HepG2 (cell line): ENCODE results near the gene ZKSCAN1. TPM values are rescaled to one million over a fixed set of nuclear protein-coding genes. Genes with fewer than 3 reads are reported as not detected.

ENCODE experiments used
- ATAC-seq: fragments of 200-7000 bp; cut with Tn5 transposase; 3 replicates; pipeline ENCODE4 v1.9.1; 2020; ENCODE audit warnings: mild to moderate bottlenecking, moderate library complexity
- BruUV-seq: library from RNA; stranded (reverse); fragments of 400-500 nt; replicated peaks from 2 replicates; lab custom pipeline; 2021; lab: Mats Ljungman, UMichigan
- CTCF ChIA-PET: fragments of 300-600 bp; formaldehyde crosslinking; extraction: SDS; loops from one replicate; lab custom pipeline; 2021; ENCODE audit warnings: low total read pairs, inconsistent platforms, low intra/inter-chr PET ratio; lab: Yijun Ruan, JAX
- POLR2A ChIA-PET: fragments of 350-600 bp; sonication (Branson Sonifier 250); formaldehyde crosslinking; loops from one replicate; lab custom pipeline; 2020; ENCODE audit warnings: antibody characterized with exemption, inconsistent platforms; lab: Yijun Ruan, JAX
- DNase-seq: peaks from one replicate; pipeline ENCODE4 v3.0.0-alpha.2; 2015; ENCODE audit warnings: low spot score
- FAIRE-seq: peaks from 3 replicates; lab custom pipeline; 2011; peaks lifted over from hg19 to GRCh38; lab: Jason Lieb, UNC
- H2AFZ ChIP-seq: one replicate; pipeline ENCODE4 v1.6.1; 2011; ENCODE audit warnings: low read length, inconsistent platforms
- H3K27ac ChIP-seq: fragments of 300-600 bp; 3 replicates; pipeline ENCODE4 v1.8.0; 2011; ENCODE audit warnings: mixed run types, mild to moderate bottlenecking, mixed read lengths, low read length, inconsistent platforms; ENCODE audit not compliant: insufficient read depth; ENCODE audit errors: extremely low read length
- H3K27me3 ChIP-seq, 2 experiments: fragments of 200-600 bp in 1 of 2; 2 replicates in 1 of 2; 3 replicates in 1 of 2; pipeline versions ENCODE4 v1.6.0 to v1.8.0; 2011; ENCODE audit warnings: low read length in 2 of 2, mild to moderate bottlenecking in 2 of 2, moderate library complexity in 2 of 2, inconsistent platforms in 1 of 2; ENCODE audit not compliant: insufficient read depth in 2 of 2, control insufficient read depth in 1 of 2
- H3K36me3 ChIP-seq, 2 experiments: fragments of 200-600 bp in 1 of 2; replicated peaks in 1 of 2; 2 replicates in 1 of 2; 3 replicates in 1 of 2; pipeline versions ENCODE4 v1.5.1 to v1.8.0; 2011; ENCODE audit warnings: low read length in 2 of 2, inconsistent platforms in 1 of 2; ENCODE audit not compliant: insufficient read depth in 2 of 2, control insufficient read depth in 1 of 2
- H3K4me1 ChIP-seq: 2 replicates; pipeline ENCODE4 v1.5.1; 2012; ENCODE audit warnings: low read length, inconsistent platforms; ENCODE audit not compliant: insufficient read depth
- H3K4me2 ChIP-seq: 2 replicates; pipeline ENCODE4 v1.6.0; 2011; ENCODE audit warnings: low read depth, low read length, inconsistent platforms
- H3K4me3 ChIP-seq, 3 experiments: fragments of 200-600 bp in 1 of 3; sonication (generic), shearing (Covaris generic) in 1 of 3; replicated peaks in 1 of 3; 2 replicates each; pipeline ENCODE4 v1.5.1; 2011 to 2016; ENCODE audit warnings: low read length in 3 of 3, inconsistent platforms in 2 of 3, low read depth in 2 of 3, mild to moderate bottlenecking in 2 of 3, control low read depth in 1 of 3, mixed read lengths in 1 of 3; ENCODE audit not compliant: insufficient read depth in 1 of 3
- H3K79me2 ChIP-seq: one replicate; pipeline ENCODE4 v1.6.1; 2011; ENCODE audit warnings: low read length, inconsistent platforms; ENCODE audit not compliant: insufficient read depth
- H3K9ac ChIP-seq: 2 replicates; pipeline ENCODE4 v1.6.0; 2011; ENCODE audit warnings: mild to moderate bottlenecking, low read depth, low read length, inconsistent platforms; ENCODE audit not compliant: insufficient read depth
- H3K9me3 ChIP-seq: 2 replicates; pipeline ENCODE4 v1.5.1; 2012; ENCODE audit warnings: mild to moderate bottlenecking, low read length
- H4K20me1 ChIP-seq: 2 replicates; pipeline ENCODE4 v1.6.0; 2011; ENCODE audit warnings: inconsistent platforms, mild to moderate bottlenecking, low read length, moderate library complexity; ENCODE audit not compliant: insufficient read depth
- CEBPG ChIP-seq: IDR thresholded peaks from 2 replicates; pipeline ENCODE4 v1.6.1; 2016
- FOXP1 ChIP-seq, 2 experiments: fragments of 450-650 bp in 1 of 2; IDR thresholded peaks; 2 replicates each; pipeline ENCODE4 v1.6.1; 2017 to 2018; ENCODE audit warnings: antibody characterized with exemption in 1 of 2
- HMG20B ChIP-seq: conservative IDR thresholded peaks from 2 replicates; pipeline ENCODE4 v1.6.1; 2016; ENCODE audit warnings: missing genetic modification reagents, missing compliant biosample characterization
- KDM6A ChIP-seq: IDR thresholded peaks from 2 replicates; pipeline ENCODE4 v1.6.1; 2016; ENCODE audit warnings: low read depth
- MIXL1 ChIP-seq: IDR thresholded peaks from 2 replicates; pipeline ENCODE4 v1.6.1; 2016
- NFIC ChIP-seq: IDR thresholded peaks from 2 replicates; pipeline ENCODE4 v1.6.1; 2012; ENCODE audit warnings: mild to moderate bottlenecking, low read length, inconsistent platforms
- NR2F6 ChIP-seq, 2 experiments: IDR thresholded peaks; 2 replicates each; pipeline ENCODE4 v1.6.1; 2016; ENCODE audit warnings: antibody characterized with exemption in 1 of 2, mild to moderate bottlenecking in 1 of 2
- SP4 ChIP-seq: sonication (generic); formaldehyde crosslinking; IDR thresholded peaks from 2 replicates; pipeline ENCODE4 v1.8.1; 2023; ENCODE audit warnings: mild to moderate bottlenecking, missing genetic modification reagents
- SSRP1 ChIP-seq: IDR thresholded peaks from 2 replicates; pipeline ENCODE4 v1.6.1; 2016; ENCODE audit warnings: control low read depth
- TAF1 ChIP-seq: sonication (generic); formaldehyde crosslinking; IDR thresholded peaks from 2 replicates; pipeline ENCODE4 v1.4.0; 2020; ENCODE audit warnings: missing genetic modification reagents
- ZFYVE20 ChIP-seq: sonication (generic); formaldehyde crosslinking; IDR thresholded peaks from 2 replicates; pipeline ENCODE4 v1.8.0; 2023; ENCODE audit warnings: low read depth, mild to moderate bottlenecking, moderate library complexity, missing genetic modification reagents, borderline replicate concordance
- ZNF737 ChIP-seq: sonication (generic); formaldehyde crosslinking; IDR thresholded peaks from 2 replicates; pipeline ENCODE4 v1.5.0; 2020; ENCODE audit warnings: missing genetic modification reagents, mild to moderate bottlenecking, borderline replicate concordance
- WGBS: methylation state at CpG from one replicate; pipeline ENCODE4 v1.1.6; 2017; ENCODE audit warnings: low lambda C conversion rate; 5-methylcytosine and 5-hydroxymethylcytosine counted together
- in situ Hi-C: cut with HindIII; loops from 2 replicates; pipeline ENCODE4 v1.10.0; 2017; ENCODE audit warnings: low pct_unique_long_range_greater_than_20kb; ENCODE audit not compliant: extremely low pct_ligation_motif_present
- intact Hi-C: fragments of 100-400 bp; cut with micrococcal nuclease; formaldehyde crosslinking; loops from one replicate; pipeline ENCODE4 v1.10.0; 2022; ENCODE audit not compliant: unreplicated experiment
- polyA plus RNA-seq, 8 experiments: library from polyadenylated mRNA; depleted of rRNA in 3 of 8; stranded (reverse) in 7 of 8; unstranded in 1 of 8; fragments of >200 nt; fragmentation: Illumina TruSeq in 4 of 8; extraction: Trizol in 4 of 8; gene quantifications; 2 replicates each; pipeline versions ENCODE4 v1.2.1 to v1.2.3, GENCODE V29; 2011 to 2016; ENCODE audit warnings: low read depth in 4 of 8, missing spikeins in 1 of 8, mixed read lengths in 1 of 8; ENCODE audit not compliant: insufficient read depth in 1 of 8
- total RNA-seq, 5 experiments: library from RNA; depleted of rRNA; stranded (reverse); fragments of >200 nt; fragmentation: Illumina TruSeq; extraction: Trizol; gene quantifications; 2 replicates each; pipeline ENCODE4 v1.2.3, GENCODE V29; 2016; ENCODE audit warnings: low read depth in 1 of 5
- TF ChIP-seq, protein P1 (sequence below): sonication (generic); formaldehyde crosslinking; conservative IDR thresholded peaks from 2 replicates; pipeline ENCODE4 v1.4.0; 2020; ENCODE audit warnings: mild to moderate bottlenecking, missing genetic modification reagents, moderate library complexity
- TF ChIP-seq, protein P2 (sequence below): sonication (generic); formaldehyde crosslinking; IDR thresholded peaks from 2 replicates; pipeline ENCODE4 v1.5.0; 2020; ENCODE audit warnings: missing genetic modification reagents
- TF ChIP-seq, protein P3 (sequence below): fragments of 450-650 bp; IDR thresholded peaks from 2 replicates; pipeline ENCODE4 v1.6.1; 2017
- TF ChIP-seq, protein P4 (sequence below): IDR thresholded peaks from 2 replicates; pipeline ENCODE4 v1.6.1; 2012; ENCODE audit warnings: low read depth, low read length, improper control_type of control experiment

Gene ZKSCAN1
- total and polyA plus RNA-seq, 2 of the 13 experiments (the other 11 are each of a cell fraction or from before 2014, with no cell fraction given), result 46.4 to 60.6 TPM

DNA sequence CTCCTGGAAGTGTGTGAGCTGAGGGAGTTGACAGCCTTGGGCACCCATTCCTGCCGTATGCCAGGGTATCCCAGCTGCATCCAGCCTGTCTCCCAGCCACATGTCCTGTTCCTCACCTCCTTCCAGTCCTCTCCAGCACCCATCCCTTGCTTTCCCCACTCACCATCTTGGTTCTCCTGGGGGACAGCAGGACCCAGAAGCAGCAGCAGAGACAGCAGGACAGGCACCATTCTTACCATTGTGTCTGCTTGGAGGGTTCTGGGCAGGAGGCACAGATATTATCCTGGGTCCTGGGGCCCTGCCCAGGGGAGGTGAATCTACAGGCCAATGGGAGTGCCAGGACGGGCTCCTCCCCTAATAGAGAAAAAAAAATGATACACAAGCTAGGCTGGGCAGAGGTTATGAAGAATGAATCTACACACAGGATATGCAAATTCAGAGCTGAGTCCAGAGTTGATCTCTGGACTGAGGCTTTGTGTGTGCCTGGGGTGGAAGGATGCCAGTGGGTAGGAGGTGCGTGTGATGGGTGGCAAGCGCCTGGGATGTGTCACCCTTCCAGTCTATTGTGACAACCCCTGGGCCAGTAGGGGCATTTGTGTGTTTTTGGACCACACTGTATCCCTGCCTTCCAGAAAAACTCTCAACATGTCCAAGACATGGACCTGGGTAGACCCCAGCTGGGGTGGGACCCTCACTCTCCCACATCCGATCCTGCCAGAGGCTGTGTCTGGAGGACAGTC lies 39.4 kb upstream of the ZKSCAN1 start, which contains the start of gene AZGP1:
Gene AZGP1 (minus strand): TSS at position 250 of the 740 bp plus-strand sequence. CDS start 11 bp downstream, at position 239.
- in situ Hi-C loops, result no loop called here
- BruUV-seq, result no TSS peak
- H3K79me2 ChIP-seq, result peaks cover 4% of the 10 kb centered on the region
- no peaks in the 10 kb centered on the region for H4K20me1 ChIP-seq
- 6% methylated on average over 4 of the region's 5 CpGs for WGBS
- ChIA-PET POLR2A (interaction anchor here (0.6 to 1.7 kb wide), 22 partner anchors 15 to 567 kb away, joined by 3 to 38 read pairs (median 5); partner anchors contain the start of genes BUD31, GJC3, TRIM4 and ZNF394), CTCF (no interaction called here)
- H3K4me2 ChIP-seq, result peak within 1 kb of the TSS; percentile 73
- FAIRE-seq (peak; percentile 68), DNase-seq (peak; percentile 95), ATAC-seq (peak; percentile 82)
- H3K27me3 ChIP-seq, result no peaks in the 10 kb centered on the region; a peak in 1 of 5 replicates
- H3K9me3 ChIP-seq, result no peaks in the 10 kb centered on the region
- peaks cover 57% of the 10 kb centered on the region for H3K4me1 ChIP-seq
- intact Hi-C loops, result loop anchor here (5.0 kb wide), 1 partner anchor 76 kb away; no protein-coding TSS in a partner anchor
- H3K27ac ChIP-seq, result peak within 1 kb of the TSS; percentile 74
- peak within 1 kb of the TSS; percentile 73 for H3K9ac ChIP-seq
- H3K36me3 ChIP-seq, result peaks cover 5 to 7% of the 10 kb centered on the region in 2 experiments; a peak in 3 of 5 replicates
- H3K4me3 ChIP-seq, result peak within 1 kb of the TSS; percentile 62 to 80 (median 66)
- H2AFZ ChIP-seq, result peak within 1 kb of the TSS; percentile 28
- peak; percentile 63; the same call in 1 of the 2 replicates for TF ChIP-seq KDM6A
- TF ChIP-seq SSRP1 (CRISPR knock-in tag), result 0 out of 2 replicates have a peak, but pooled peaks have one; percentile 64
- peak; percentile 48; the same call in 1 of the 2 replicates for TF ChIP-seq SP4 (CRISPR knock-in tag)
- TF ChIP-seq NR2F6 (IDR thresholded peaks at IDR 0.05), result no peak
- TF ChIP-seq NR2F6 (CRISPR knock-in tag; IDR thresholded peaks at IDR 0.05), result peak; percentile 27; the same call in 1 of the 2 replicates
- no peak for TF ChIP-seq ZNF737 (CRISPR knock-in tag)
- TF ChIP-seq, protein P1, sequence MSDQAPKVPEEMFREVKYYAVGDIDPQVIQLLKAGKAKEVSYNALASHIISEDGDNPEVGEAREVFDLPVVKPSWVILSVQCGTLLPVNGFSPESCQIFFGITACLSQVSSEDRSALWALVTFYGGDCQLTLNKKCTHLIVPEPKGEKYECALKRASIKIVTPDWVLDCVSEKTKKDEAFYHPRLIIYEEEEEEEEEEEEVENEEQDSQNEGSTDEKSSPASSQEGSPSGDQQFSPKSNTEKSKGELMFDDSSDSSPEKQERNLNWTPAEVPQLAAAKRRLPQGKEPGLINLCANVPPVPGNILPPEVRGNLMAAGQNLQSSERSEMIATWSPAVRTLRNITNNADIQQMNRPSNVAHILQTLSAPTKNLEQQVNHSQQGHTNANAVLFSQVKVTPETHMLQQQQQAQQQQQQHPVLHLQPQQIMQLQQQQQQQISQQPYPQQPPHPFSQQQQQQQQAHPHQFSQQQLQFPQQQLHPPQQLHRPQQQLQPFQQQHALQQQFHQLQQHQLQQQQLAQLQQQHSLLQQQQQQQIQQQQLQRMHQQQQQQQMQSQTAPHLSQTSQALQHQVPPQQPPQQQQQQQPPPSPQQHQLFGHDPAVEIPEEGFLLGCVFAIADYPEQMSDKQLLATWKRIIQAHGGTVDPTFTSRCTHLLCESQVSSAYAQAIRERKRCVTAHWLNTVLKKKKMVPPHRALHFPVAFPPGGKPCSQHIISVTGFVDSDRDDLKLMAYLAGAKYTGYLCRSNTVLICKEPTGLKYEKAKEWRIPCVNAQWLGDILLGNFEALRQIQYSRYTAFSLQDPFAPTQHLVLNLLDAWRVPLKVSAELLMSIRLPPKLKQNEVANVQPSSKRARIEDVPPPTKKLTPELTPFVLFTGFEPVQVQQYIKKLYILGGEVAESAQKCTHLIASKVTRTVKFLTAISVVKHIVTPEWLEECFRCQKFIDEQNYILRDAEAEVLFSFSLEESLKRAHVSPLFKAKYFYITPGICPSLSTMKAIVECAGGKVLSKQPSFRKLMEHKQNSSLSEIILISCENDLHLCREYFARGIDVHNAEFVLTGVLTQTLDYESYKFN (CRISPR knock-in tag), result peak; percentile 76
- no peak for TF ChIP-seq ZFYVE20 (CRISPR knock-in tag)
- TF ChIP-seq FOXP1 (IDR thresholded peaks at IDR 0.05), result peak; percentile 25; the same call in 1 of the 2 replicates
- peak; percentile 56 for TF ChIP-seq FOXP1 (CRISPR knock-in tag; IDR thresholded peaks at IDR 0.05)
- 0 out of 2 replicates have a peak, but pooled peaks have one; percentile 5 for TF ChIP-seq CEBPG (CRISPR knock-in tag)
- no peak for TF ChIP-seq NFIC
- TF ChIP-seq, protein P2, sequence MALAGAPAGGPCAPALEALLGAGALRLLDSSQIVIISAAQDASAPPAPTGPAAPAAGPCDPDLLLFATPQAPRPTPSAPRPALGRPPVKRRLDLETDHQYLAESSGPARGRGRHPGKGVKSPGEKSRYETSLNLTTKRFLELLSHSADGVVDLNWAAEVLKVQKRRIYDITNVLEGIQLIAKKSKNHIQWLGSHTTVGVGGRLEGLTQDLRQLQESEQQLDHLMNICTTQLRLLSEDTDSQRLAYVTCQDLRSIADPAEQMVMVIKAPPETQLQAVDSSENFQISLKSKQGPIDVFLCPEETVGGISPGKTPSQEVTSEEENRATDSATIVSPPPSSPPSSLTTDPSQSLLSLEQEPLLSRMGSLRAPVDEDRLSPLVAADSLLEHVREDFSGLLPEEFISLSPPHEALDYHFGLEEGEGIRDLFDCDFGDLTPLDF, result no peak
- peak; percentile 59; the same call in 1 of the 2 replicates for TF ChIP-seq TAF1
- 0 out of 2 replicates have a peak, but pooled peaks have one; percentile 49 for TF ChIP-seq HMG20B (CRISPR knock-in tag)
- TF ChIP-seq MIXL1 (CRISPR knock-in tag), result peak; percentile 57
- TF ChIP-seq, protein P3, sequence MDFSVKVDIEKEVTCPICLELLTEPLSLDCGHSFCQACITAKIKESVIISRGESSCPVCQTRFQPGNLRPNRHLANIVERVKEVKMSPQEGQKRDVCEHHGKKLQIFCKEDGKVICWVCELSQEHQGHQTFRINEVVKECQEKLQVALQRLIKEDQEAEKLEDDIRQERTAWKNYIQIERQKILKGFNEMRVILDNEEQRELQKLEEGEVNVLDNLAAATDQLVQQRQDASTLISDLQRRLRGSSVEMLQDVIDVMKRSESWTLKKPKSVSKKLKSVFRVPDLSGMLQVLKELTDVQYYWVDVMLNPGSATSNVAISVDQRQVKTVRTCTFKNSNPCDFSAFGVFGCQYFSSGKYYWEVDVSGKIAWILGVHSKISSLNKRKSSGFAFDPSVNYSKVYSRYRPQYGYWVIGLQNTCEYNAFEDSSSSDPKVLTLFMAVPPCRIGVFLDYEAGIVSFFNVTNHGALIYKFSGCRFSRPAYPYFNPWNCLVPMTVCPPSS, result no peak
- TF ChIP-seq, protein P4, sequence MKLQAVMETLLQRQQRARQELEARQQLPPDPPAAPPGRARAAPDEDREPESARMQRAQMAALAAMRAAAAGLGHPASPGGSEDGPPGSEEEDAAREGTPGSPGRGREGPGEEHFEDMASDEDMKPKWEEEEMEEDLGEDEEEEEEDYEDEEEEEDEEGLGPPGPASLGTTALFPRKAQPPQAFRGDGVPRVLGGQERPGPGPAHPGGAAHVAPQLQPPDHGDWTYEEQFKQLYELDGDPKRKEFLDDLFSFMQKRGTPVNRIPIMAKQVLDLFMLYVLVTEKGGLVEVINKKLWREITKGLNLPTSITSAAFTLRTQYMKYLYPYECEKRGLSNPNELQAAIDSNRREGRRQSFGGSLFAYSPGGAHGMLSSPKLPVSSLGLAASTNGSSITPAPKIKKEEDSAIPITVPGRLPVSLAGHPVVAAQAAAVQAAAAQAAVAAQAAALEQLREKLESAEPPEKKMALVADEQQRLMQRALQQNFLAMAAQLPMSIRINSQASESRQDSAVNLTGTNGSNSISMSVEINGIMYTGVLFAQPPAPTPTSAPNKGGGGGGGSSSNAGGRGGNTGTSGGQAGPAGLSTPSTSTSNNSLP, result peak; percentile 96
